ENCODE measurements around the gene AATF.

Gene AATF

DNA sequence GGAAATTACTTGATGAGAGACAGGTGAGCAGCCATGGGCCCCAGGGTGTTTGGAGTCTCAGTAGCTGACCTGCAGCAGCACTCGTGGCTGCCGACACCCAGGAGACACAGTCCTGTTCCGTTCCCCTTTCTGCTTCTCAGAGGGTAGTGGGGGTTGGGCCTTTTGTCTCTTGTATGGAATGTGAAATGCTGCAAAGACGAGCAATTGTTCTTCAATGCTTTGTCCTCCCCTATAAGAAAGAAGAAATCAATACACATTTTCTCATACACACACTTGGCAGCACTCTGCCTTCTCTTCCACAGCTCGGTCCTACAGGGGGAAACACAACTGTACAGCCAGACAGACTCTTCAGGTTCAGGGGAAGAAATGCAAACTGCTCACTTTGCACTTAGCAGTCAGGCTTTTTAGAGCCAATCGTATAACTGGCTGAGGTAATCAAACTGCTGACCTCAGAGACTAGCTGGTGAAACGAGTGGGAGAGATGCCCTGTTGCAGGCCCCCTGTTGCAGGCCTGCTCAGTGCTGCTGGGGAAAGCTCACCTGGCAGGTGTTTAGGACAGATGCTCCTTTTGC lies 96.7 kb downstream of the AATF start:
- Histone ChIP-seq H3K4me3 (ENCODE audit: low read depth, low read length) (no peak overlapping the region), H3K4me1 (peaks cover 10% of the 10 kb centered on the region), H3K27me3 (no peaks in the 10 kb centered on the region), H3K36me3 (peaks cover 11% of the 10 kb centered on the region), H3K9me3 (no peaks in the 10 kb centered on the region)
- TF ChIP-seq, protein P1, sequence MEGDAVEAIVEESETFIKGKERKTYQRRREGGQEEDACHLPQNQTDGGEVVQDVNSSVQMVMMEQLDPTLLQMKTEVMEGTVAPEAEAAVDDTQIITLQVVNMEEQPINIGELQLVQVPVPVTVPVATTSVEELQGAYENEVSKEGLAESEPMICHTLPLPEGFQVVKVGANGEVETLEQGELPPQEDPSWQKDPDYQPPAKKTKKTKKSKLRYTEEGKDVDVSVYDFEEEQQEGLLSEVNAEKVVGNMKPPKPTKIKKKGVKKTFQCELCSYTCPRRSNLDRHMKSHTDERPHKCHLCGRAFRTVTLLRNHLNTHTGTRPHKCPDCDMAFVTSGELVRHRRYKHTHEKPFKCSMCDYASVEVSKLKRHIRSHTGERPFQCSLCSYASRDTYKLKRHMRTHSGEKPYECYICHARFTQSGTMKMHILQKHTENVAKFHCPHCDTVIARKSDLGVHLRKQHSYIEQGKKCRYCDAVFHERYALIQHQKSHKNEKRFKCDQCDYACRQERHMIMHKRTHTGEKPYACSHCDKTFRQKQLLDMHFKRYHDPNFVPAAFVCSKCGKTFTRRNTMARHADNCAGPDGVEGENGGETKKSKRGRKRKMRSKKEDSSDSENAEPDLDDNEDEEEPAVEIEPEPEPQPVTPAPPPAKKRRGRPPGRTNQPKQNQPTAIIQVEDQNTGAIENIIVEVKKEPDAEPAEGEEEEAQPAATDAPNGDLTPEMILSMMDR (IDR thresholded peaks at IDR 0.05; ENCODE audit: low read depth, low read length) = no peak
- DNase-seq = no peak

DNA sequence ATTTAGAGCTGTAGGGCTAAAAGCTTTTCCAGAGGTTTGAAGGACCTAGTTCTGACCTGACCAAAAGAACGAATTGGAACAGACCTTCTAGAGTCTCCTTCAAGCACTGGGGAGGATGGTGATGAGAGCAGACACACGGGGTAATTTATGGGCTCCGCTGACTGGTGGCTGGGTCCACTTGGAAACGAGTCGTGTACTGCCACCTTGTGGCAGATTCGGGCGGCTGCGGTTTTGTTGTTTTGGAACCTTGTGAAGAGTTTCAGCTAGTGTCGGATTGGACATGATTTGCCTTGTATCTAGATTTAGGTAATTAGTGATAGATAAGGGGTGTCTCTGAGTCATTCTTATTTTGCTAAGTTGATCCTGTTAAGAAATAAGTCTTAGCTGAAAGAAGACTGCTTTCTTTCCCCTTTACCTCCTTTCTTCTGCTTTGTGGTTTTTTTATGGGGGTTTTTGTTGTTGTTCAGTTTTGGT lies 98.9 kb downstream of the AATF start:
- Histone ChIP-seq H3K4me3 (ENCODE audit: low read depth, low read length) (no peak overlapping the region), H3K36me3 (peaks cover 11% of the 10 kb centered on the region), H3K27me3 (no peaks in the 10 kb centered on the region), H3K9me3 (no peaks in the 10 kb centered on the region), H3K4me1 (peaks cover 10% of the 10 kb centered on the region)
- TF ChIP-seq, protein P1 (IDR thresholded peaks at IDR 0.05; ENCODE audit: low read depth, low read length) = peak; percentile 98
- peak; percentile 88 for DNase-seq

DNA sequence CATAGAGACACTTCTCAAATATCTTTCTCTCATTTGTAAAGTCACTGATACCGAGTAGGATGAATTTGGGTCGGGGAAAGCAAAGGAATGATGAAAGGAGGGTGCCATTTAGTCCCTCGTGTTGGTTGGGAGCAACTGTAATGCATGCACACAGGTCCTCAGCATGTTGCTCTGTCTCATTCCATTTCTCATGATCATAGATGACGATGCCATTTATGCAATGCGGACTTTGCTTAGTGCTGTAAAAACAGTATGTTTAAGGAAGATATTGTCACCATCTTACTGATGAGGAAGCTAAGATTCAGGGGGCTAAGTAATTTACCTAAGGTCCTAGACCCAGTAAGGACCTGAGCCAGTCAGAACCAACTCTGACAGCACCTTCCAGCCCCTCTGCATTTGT lies 100.1 kb downstream of the AATF start:
- no peak for DNase-seq
- Histone ChIP-seq H3K4me1 (peaks cover 7% of the 10 kb centered on the region), H3K4me3 (ENCODE audit: low read depth, low read length) (no peak overlapping the region), H3K36me3 (peaks cover 7% of the 10 kb centered on the region), H3K9me3 (no peaks in the 10 kb centered on the region), H3K27me3 (no peaks in the 10 kb centered on the region)
- TF ChIP-seq, protein P1 (IDR thresholded peaks at IDR 0.05; ENCODE audit: low read depth, low read length) = no peak

DNA sequence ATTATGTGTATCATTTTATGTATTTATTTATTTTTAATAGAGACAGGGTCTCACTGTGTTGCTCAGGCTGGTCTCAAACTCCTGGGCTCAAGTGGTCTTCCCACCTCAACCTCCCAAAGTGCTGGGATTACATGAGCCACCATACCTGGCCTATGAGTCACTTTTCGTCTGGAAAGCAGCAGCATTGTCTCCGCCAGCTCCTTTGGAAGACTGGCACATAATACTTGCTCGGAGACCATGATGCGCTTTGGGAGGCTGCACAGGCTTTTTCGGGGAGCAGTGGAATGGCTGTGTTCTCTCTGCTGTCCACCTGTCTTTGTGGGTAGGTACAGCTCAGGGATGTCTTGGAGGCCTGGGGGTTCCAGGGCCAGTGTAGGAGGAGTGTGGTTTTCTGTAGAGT lies 102.2 kb downstream of the AATF start:
- H3K36me3 ChIP-seq = peaks cover 7% of the 10 kb centered on the region
- no peak for DNase-seq
- TF ChIP-seq, protein P1 (IDR thresholded peaks at IDR 0.05; ENCODE audit: low read depth, low read length) = no peak

DNA sequence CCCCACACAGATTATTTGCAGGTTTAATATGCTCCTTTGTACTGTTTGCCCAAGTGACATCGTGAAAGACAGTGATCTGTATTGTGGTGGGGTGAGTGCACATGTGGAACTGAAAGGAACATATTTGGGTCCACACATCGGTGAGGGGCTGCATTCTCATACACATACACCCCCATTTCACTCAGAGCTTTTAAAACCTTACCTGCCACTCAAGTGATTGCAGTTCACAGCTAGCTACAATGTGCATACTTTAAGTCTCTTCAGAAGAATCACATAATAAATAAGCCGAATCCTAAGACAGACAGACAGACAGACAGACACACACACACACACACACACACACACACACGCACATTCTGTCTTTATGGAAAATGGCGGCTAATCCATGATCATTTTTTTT lies 102.6 kb downstream of the AATF start:
- H3K4me3 ChIP-seq (ENCODE audit: low read depth, low read length) = no peak overlapping the region
- TF ChIP-seq, protein P1 (IDR thresholded peaks at IDR 0.05; ENCODE audit: low read depth, low read length) = no peak
- no peaks in the 10 kb centered on the region for H3K9me3 ChIP-seq
- no peak for DNase-seq
- H3K4me1 ChIP-seq = peaks cover 9% of the 10 kb centered on the region
- H3K27me3 ChIP-seq = no peaks in the 10 kb centered on the region
- peaks cover 8% of the 10 kb centered on the region for H3K36me3 ChIP-seq

More for the DNA sequence above, 102.2 kb downstream of the AATF start:
- no peaks in the 10 kb centered on the region for H3K27me3 ChIP-seq
- peaks cover 9% of the 10 kb centered on the region for H3K4me1 ChIP-seq
- no peaks in the 10 kb centered on the region for H3K9me3 ChIP-seq
- H3K4me3 ChIP-seq (ENCODE audit: low read depth, low read length) = no peak overlapping the region

DNA sequence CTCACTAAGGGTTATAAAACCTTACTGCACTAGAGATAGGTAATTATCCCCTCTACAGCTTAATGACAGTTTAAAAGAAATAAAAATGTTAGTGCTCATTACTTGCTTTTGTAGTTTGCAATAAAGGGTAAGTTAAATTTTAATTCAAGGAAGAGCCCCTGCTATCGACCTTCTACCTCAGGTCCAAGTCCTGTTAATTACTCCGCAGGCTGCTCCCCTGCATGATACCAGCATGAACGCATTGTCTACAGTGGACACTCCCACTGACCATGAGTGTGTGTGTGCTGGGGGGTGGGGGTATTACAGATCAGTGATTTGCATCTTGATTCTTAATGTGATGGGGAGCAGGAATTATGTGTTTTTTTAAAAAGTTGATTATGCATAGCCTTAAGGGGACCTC lies 103.1 kb downstream of the AATF start:
- H3K36me3 ChIP-seq = peaks cover 12% of the 10 kb centered on the region
- H3K27me3 ChIP-seq = no peaks in the 10 kb centered on the region
- H3K9me3 ChIP-seq = no peaks in the 10 kb centered on the region
- TF ChIP-seq, protein P1 (IDR thresholded peaks at IDR 0.05; ENCODE audit: low read depth, low read length) = no peak
- no peak for DNase-seq
- H3K4me3 ChIP-seq (ENCODE audit: low read depth, low read length) = no peak overlapping the region
- H3K4me1 ChIP-seq = peaks cover 9% of the 10 kb centered on the region

Measured in BE2C (cell line).